ENCODE results near the gene SNRNP35.
"Not testable (repeated sequence)": the region's sequence is repeated elsewhere in the genome, so short reads cannot be mapped to it uniquely, and the experiment has no call there.

- TF ChIP-seq CTCF, POLR2A (IDR thresholded peaks at IDR 0.05): not testable (repeated sequence)
These were observed 25.8 kb upstream of the SNRNP35 start for GRCh38 chr12:123431951-123432817.

All from testis (tissue), 2 donors.